Measurements from ENCODE around the gene HIRIP3. TPM values are rescaled to one million over a fixed set of nuclear protein-coding genes. Genes with fewer than 3 reads are reported as not detected.

Gene HIRIP3
- polyA plus RNA-seq, 6 donors from 2014 or later = 10.7 to 21.8 (median 13.3) TPM

DNA sequence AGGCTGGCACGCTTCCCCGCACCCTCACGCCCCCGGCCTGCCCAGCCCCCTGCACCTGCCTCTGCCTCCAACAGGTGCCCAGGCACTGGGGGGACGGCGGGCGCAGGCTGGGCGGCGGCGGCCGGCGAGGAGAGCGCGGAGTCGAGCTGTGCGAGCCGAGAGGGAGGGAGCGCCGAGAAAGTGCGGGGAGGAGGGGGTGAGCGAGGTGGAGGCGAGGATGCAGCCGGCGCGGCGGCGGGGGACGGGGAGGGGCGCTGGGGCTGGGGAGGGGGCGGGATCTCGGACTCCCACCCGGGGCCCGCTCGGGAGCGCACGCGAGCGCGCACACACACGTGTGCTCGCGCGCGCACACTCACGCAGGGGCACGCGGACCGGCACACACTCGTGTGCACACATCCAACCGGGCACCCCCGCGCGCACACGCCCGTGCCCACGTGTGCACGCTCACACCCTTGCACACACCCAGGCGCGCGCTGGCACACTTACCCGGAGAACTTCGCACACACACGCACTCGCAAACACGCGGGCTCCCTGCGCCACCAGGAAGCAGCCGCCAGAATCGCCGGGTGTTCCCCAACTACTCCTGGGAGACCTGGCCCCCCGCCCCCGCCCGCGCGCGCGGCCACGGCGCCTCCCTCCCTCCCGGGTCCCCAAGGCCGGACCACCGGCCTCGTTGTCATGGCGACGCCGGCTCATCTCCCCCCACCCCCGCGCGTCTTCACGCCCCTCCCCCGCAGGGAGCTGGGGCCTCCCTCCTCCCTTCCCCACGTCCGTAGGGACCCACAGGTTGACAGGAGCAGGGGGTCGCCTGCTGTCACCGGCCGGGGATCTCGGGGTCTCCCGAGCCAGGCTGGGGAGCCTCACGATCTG, 15.7 kb upstream of the HIRIP3 start, which contains the start of gene DOC2A:
Gene DOC2A, minus strand, starts transcription at position 184 of the 870 bp plus-strand sequence. CDS start 805 bp downstream, outside the sequence.
- peaks cover 13 to 17% (median 17%) of the 10 kb centered on the region in 3 donors for H3K4me1 Mint-ChIP-seq

DNA sequence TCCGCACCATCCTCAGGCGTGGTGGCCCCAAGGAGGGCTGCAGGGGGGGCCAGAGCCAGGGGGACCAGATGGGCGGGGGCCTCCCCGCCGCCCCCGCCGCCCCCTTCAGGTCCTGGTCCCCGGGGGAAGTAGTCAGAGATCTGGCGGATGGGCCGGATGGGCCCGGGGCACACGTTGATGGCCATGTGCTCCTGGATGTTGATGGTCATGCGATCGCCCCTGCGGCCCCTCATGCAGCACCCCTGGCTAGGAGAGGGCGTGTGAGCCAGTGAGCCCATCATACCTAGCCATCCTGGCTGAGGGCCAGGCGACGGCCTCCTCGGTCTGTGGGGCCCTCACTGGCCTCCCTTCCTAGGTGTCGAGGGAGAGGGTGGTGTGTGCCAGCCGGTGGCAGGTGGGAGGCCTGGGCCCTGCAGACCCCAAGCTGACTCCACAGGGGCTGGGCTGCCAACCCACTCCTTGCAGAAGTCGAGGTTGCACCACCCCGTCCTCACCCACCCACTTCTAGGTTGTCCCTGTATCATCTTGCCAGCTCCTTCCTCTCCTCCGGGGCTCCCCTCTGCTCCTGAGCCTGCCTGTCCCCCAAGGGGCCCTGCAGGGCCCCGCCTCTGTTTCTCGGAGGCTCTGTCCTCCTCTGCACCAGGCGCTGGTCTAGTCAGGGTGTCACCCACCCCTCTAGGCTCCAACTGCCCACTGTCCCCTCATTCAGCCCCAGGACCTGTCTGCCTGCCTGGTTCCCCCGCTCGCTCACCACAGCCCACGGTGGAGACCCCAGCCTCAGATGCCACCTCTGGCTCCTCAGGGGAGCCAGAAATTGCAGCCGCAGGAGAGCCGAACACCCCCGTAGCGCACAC, 14.8 kb upstream of the HIRIP3 start:
- H3K4me3 Mint-ChIP-seq = peak overlapping the region in 7 of 8 donors; percentile 51 to 89 (median 68)
- DNase-seq (no peak), ATAC-seq (ENCODE audit: low read depth in 2 of 2) (no peak)
- H3K27ac Mint-ChIP-seq = no peak overlapping the region
- peaks cover 8 to 31% (median 28%) of the 10 kb centered on the region in 3 donors for H3K27me3 Mint-ChIP-seq
- H3K36me3 Mint-ChIP-seq = no peaks in the 10 kb centered on the region
- peaks cover 13 to 22% (median 17%) of the 10 kb centered on the region in 3 donors for H3K4me1 Mint-ChIP-seq
- H3K9me3 Mint-ChIP-seq = no peaks in the 10 kb centered on the region

More for the DNA sequence above, 15.7 kb upstream of the HIRIP3 start, which contains the start of gene DOC2A:
- DNase-seq (no peak), ATAC-seq (ENCODE audit: low read depth in 2 of 2) (peak; percentile 59 to 64)
- H3K36me3 Mint-ChIP-seq = no peaks in the 10 kb centered on the region
- H3K9me3 Mint-ChIP-seq = no peaks in the 10 kb centered on the region
- peaks cover 8 to 35% (median 28%) of the 10 kb centered on the region in 3 donors for H3K27me3 Mint-ChIP-seq
- H3K4me3 Mint-ChIP-seq = peak within 1 kb of the TSS; percentile 64 to 89 (median 82)
- peak within 1 kb of the TSS in 1 of 6 donors; percentile 89 for H3K27ac Mint-ChIP-seq

DNA sequence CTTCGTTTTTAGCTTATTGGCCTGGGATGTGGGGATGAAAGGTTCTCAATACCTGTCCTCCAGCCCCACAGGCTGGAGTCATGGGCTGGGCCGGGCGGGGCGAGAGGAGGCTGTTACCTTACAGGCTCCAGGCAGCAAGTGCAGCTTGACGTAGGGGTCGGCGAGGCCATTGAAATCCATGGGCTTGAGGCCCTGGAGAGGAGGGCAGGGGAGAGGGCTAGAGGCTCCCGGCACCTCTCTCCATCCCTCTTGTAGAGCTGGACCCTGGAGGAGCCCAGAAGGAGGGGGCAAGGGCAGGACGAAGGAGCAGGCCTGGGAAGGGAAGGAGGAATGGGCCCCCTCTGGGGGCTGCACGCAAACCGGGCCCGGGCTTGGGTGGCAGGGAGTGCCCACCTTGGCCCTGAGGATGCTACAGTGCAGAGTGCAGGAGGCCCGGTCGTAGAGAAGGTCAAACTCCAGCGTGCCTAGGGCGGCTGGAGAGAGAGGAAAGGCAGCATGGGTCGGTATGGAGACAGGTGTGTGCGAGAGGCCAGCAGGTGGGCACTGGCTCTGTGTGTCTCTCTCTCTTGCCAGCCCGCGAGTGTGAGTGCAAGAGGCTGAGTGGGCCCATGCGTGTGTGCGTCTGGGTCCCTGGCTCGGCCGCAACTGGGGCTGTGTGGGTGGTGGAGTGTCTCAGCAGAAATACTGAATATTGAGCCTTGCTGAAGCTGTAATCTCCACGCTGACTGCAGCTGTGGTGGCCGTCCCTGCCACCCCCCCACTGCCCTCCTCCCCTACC, 13.9 kb upstream of the HIRIP3 start:
- ATAC-seq (ENCODE audit: low read depth in 2 of 2) (no peak), DNase-seq (no peak)
- Mint-ChIP-seq H3K36me3 (no peaks in the 10 kb centered on the region), H3K4me3 (peak overlapping the region in 5 of 8 donors; percentile 14 to 86 (median 66)), H3K27ac (no peak overlapping the region), H3K27me3 (peaks cover 8 to 31% (median 28%) of the 10 kb centered on the region in 3 donors), H3K9me3 (no peaks in the 10 kb centered on the region), H3K4me1 (peaks cover 14 to 32% (median 17%) of the 10 kb centered on the region in 3 donors)

DNA sequence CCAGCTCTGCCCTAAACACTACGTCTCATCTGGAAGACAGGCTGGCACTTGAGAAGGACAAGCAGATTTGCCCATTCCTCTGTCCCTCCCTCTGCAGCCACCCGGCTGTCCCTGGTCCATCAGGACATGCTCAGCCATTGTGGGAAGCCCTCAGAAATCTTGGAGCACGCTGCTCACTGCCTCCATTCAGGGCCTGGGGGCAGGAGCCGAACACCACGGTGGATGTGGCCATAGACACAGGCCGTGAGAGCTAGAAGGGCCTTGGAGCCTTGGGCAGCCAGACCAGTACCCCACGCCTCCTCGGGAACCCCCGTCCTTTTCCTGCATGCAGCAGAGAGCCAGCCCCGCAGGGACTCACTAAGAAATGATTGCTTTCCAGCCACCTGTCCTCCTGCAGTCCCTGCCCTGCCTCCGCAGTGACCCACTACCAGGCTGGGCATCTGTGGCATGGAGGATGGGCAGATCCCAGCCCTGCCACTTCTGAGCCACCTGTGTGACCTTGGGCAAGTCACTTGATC, 12.0 kb upstream of the HIRIP3 start:
- peaks cover 5 to 31% (median 28%) of the 10 kb centered on the region in 3 donors for H3K27me3 Mint-ChIP-seq
- DNase-seq (no peak), ATAC-seq (ENCODE audit: low read depth in 2 of 2) (no peak)
- H3K36me3 Mint-ChIP-seq = peaks cover 0 to 9% of the 10 kb centered on the region in 2 donors
- H3K4me1 Mint-ChIP-seq = peaks cover 13 to 38% (median 23%) of the 10 kb centered on the region in 3 donors
- no peaks in the 10 kb centered on the region for H3K9me3 Mint-ChIP-seq
- no peak overlapping the region for H3K4me3 Mint-ChIP-seq
- H3K27ac Mint-ChIP-seq = peak overlapping the region in 1 of 6 donors; percentile 60

DNA sequence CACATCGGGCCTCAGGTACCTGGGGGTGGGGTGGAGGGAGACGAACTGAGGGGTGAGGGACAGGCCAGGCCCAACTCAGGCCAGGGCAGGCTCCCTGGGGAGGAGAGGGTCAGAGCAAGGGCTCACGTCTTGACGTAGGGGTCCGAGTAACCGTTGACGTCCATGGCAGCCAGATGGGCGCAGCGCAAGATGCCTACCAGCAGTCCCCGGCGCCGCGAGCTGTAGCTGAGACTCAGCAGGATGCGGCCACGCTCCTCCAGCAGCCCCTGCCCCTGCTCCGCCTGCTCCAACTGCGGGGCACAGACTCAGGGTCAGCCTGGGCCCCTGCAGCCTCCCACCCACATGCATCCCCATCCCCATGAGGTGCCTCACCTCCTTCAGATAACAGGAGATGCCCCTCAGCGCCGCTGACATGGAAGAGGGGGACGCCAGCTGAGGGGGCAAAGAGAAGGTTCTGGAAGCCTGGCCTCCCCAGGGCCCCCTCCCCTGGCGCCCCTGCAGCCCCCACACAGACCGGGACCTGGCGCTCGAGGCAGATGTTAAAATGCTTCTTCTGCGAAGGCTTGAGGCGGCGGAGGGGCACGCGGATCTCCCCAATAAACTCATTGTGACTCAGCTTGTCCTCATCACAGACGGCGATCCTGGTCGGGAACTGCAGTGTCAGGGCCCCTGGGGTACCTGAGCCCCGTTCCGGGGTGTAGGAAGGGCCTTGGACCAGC, 11.4 kb upstream of the HIRIP3 start:
- peak overlapping the region in 1 of 8 donors; percentile 60 for H3K4me3 Mint-ChIP-seq
- peaks cover 0 to 15% of the 10 kb centered on the region in 2 donors for H3K36me3 Mint-ChIP-seq
- no peaks in the 10 kb centered on the region for H3K9me3 Mint-ChIP-seq
- H3K27me3 Mint-ChIP-seq = peaks cover under 1 to 26% (median 22%) of the 10 kb centered on the region in 3 donors
- DNase-seq (no peak), ATAC-seq (ENCODE audit: low read depth in 2 of 2) (no peak)
- peak overlapping the region in 2 of 6 donors; percentile 60 to 90 for H3K27ac Mint-ChIP-seq
- peaks cover 11 to 33% (median 25%) of the 10 kb centered on the region in 3 donors for H3K4me1 Mint-ChIP-seq

DNA sequence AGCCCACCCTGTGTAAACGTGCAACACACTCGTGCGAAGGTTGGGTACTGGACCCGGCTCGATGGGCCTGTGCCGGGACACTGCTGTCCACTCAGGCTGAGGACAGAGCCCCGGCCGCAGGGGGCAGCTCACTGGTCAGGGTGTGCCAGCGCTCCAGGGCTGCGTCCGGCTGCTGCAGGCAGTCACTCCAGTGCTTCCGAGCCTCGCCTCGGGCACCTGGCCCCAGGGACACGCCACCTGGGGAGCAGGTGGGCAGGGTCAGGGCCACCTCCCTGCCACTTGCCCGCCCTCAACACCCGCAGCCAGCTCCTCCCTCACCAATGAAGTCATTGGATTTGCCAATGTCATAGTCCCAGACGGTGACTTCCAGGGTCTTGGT, 10.7 kb upstream of the HIRIP3 start:
- Mint-ChIP-seq H3K4me1 (peaks cover 10 to 29% (median 23%) of the 10 kb centered on the region in 3 donors), H3K36me3 (peaks cover 0 to 17% of the 10 kb centered on the region in 2 donors), H3K27ac (no peak overlapping the region), H3K9me3 (no peaks in the 10 kb centered on the region), H3K4me3 (no peak overlapping the region), H3K27me3 (peaks cover 0 to 22% (median 18%) of the 10 kb centered on the region in 3 donors)
- no peak for ATAC-seq (ENCODE audit: low read depth in 2 of 2)
- DNase-seq = no peak

DNA sequence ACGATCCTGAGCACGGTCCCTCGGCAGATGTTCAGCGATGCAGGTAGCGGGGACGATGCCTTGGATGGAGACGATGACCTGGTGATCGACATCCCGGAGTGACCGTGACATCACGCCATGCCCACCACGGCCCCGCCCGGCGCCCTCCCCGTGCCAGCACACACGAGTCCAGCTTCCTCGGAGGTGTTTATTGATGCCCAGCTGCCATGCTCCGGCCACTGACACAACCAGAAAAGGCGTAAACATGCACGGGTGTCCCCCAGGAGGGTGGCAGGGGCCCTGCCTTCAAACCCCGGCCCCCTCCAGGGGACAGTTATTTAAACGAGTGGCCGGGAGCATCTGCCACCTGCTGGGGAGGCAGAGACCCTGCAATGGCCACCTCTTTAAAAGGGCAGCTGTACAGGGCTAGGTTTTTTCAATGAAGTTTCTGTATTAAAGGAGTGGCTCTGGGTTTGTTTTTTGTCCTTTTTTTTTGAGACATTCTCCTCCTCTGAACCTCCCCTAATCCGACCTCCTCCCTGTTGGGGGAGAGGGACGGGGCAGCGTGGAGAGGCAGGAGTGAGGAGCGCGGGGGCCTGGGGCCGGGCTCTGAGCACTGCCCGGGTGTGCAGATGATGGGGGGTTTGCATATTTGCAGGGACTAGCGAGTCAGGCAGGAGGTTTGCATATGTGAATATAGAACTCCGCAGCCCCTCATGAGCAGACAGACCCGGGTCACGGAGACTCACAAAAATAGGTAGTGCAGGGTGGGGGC, 10.1 kb upstream of the HIRIP3 start:
- H3K9me3 Mint-ChIP-seq = no peaks in the 10 kb centered on the region
- no peak overlapping the region for H3K4me3 Mint-ChIP-seq
- peak; percentile 72 to 82 for ATAC-seq (ENCODE audit: low read depth in 2 of 2)
- peaks cover 10 to 26% (median 21%) of the 10 kb centered on the region in 3 donors for H3K4me1 Mint-ChIP-seq
- DNase-seq = peak; percentile 39
- peaks cover 0 to 20% (median 18%) of the 10 kb centered on the region in 3 donors for H3K27me3 Mint-ChIP-seq
- peak overlapping the region in 1 of 6 donors; percentile 32 for H3K27ac Mint-ChIP-seq
- H3K36me3 Mint-ChIP-seq = peaks cover 0 to 17% of the 10 kb centered on the region in 2 donors

DNA sequence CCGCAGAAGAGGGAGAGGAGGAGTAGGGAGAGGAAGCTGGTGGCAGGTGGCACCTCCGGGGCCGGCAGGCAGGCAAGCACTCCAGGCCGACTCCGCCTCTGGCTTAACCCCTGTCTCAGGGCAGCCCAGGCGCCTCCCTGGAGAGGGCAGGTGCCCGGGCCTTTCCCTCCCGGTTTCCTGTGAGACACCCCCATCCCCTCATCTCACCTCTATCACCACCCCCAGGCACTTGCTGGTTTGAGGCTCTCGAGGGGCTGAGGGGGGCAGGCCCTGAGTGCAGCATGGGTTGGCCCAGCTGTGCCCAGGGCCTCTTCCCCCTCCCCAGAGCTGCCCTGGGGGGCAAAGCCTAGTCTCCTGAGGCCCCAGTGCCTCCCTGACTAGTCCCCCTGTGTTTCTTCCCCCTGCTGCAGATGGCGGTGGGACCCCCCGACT, 9.4 kb upstream of the HIRIP3 start:
- Mint-ChIP-seq H3K27ac (peak overlapping the region in 1 of 6 donors; percentile 56), H3K9me3 (no peaks in the 10 kb centered on the region), H3K27me3 (peaks cover 0 to 13% (median 11%) of the 10 kb centered on the region in 3 donors), H3K36me3 (peaks cover 0 to 18% of the 10 kb centered on the region in 2 donors), H3K4me3 (no peak overlapping the region), H3K4me1 (peaks cover 11 to 20% (median 17%) of the 10 kb centered on the region in 3 donors)
- ATAC-seq (ENCODE audit: low read depth in 2 of 2) = peak; percentile 33 to 44
- no peak for DNase-seq

DNA sequence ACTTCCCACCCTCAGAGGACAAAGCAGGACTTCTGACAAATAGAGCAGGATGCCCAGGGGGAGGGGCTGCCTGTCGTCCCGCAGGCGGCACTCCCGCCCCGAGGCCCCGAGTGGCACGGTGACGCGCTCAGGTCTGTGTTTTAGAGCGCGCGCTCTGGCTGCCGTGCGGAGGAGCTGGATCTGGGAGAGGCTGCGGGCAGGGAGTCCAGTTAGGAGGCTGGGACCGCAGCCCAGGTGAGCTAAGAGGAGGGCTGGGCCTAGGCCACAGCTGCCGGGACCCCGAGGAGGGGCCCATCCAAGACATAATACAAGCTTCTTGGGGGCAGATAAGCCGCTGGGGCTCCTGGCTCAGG, 9.0 kb upstream of the HIRIP3 start:
- ATAC-seq (ENCODE audit: low read depth in 2 of 2) (no peak), DNase-seq (no peak)
- Mint-ChIP-seq H3K27me3 (peaks cover 0 to 12% (median 6%) of the 10 kb centered on the region in 3 donors), H3K36me3 (peaks cover 0 to 22% of the 10 kb centered on the region in 2 donors), H3K27ac (peak overlapping the region in 1 of 6 donors; percentile 92), H3K4me3 (no peak overlapping the region), H3K4me1 (peaks cover 11 to 25% (median 21%) of the 10 kb centered on the region in 3 donors), H3K9me3 (no peaks in the 10 kb centered on the region)

DNA sequence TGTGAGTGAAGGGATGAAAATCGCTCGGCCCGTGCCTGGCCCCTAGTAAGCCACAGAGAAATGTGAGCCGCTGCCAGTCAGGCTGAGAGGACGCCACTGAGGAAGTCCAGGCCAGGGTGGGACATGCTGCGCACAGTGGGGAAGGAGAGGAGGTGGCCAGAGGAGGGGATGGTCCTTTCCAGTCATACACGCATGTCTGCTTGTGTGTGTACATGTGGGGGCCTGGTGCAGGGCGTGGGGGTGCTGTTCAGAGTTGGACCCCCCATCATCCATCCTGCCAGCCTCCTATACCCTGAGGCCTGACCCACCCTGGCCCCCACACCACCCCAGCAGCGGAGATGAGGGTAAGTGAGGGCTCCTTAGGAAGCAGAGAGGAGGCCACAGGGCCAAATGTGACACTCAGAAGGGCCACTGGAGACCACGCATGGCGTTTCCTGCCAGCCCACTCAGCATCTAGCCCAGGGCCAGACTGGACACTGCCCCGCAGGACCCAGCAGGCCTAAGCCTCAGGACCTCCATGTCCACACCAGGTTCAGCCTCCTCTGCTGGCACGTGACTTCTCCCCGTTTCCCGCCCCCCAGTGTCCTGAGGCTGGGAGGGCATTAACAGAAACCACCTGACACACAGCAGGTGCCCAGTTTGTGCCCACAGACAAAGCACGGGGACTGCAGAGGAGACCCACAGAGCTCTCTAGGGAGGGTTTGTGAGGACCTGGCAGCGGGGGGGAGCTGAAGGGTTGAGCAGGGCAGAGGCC, 8.4 kb upstream of the HIRIP3 start:
- peak overlapping the region in 1 of 6 donors; percentile 92 for H3K27ac Mint-ChIP-seq
- no peaks in the 10 kb centered on the region for H3K9me3 Mint-ChIP-seq
- peaks cover 15 to 30% (median 21%) of the 10 kb centered on the region in 3 donors for H3K4me1 Mint-ChIP-seq
- peaks cover 0 to 6% (median under 1%) of the 10 kb centered on the region in 3 donors for H3K27me3 Mint-ChIP-seq
- DNase-seq = no peak
- no peak for ATAC-seq (ENCODE audit: low read depth in 2 of 2)
- peaks cover 0 to 25% of the 10 kb centered on the region in 2 donors for H3K36me3 Mint-ChIP-seq
- no peak overlapping the region for H3K4me3 Mint-ChIP-seq

Measured in naive B cell (primary cell).